GM23338 (cell line): ENCODE results near the gene HIVEP2.

Experiments used
- CREB1 ChIP-seq: fragments of 250-450 bp; sonication (Bioruptor Pico); IDR thresholded peaks from 2 replicates; pipeline ENCODE4 v1.5.0; 2020; ENCODE audit warnings: low read depth, mild to moderate bottlenecking, moderate library complexity
- EZH2 ChIP-seq: fragments of 200-600 bp; sonication (generic); IDR thresholded peaks from one replicate; pipeline ENCODE4 v1.8.0; 2017; ENCODE audit warnings: antibody characterized with exemption, mild to moderate bottlenecking, low read depth; ENCODE audit not compliant: unreplicated experiment
- EZH2phosphoT487 ChIP-seq: fragments of 200-600 bp; sonication (generic); IDR thresholded peaks from one replicate; pipeline ENCODE4 v1.8.1; 2018; ENCODE audit warnings: antibody characterized with exemption; ENCODE audit not compliant: unreplicated experiment
- JUNB ChIP-seq: IDR thresholded peaks from one replicate; pipeline ENCODE4 v1.6.1; 2016; ENCODE audit warnings: antibody characterized with exemption; ENCODE audit not compliant: unreplicated experiment
- NANOG ChIP-seq: IDR thresholded peaks from 2 replicates; pipeline ENCODE4 v1.6.1; 2016; ENCODE audit warnings: antibody characterized with exemption, borderline replicate concordance
- POLR2AphosphoS5 ChIP-seq: IDR thresholded peaks from 2 replicates; pipeline ENCODE4 v1.6.1; 2016; ENCODE audit warnings: antibody characterized with exemption, low read depth
- ZNF114 ChIP-seq: fragments of 250-450 bp; sonication (Bioruptor Pico); IDR thresholded peaks from 2 replicates; pipeline ENCODE4 v1.5.0; 2020; ENCODE audit warnings: mild to moderate bottlenecking, moderate library complexity
- TF ChIP-seq, protein P1 (sequence below), 2 experiments: fragments of 200-600 bp in 1 of 2; sonication (generic) in 1 of 2; conservative IDR thresholded peaks; 2 replicates each; pipeline versions ENCODE4 v1.5.1 to v1.6.1; 2016 to 2017; ENCODE audit warnings: antibody characterized with exemption in 2 of 2, low read depth in 2 of 2, mild to moderate bottlenecking in 2 of 2, moderate library complexity in 1 of 2
- TF ChIP-seq, protein P2 (sequence below): IDR thresholded peaks from 2 replicates; pipeline ENCODE4 v1.6.1; 2016; ENCODE audit warnings: antibody characterized with exemption
- TF ChIP-seq, protein P3 (sequence below): IDR thresholded peaks from one replicate; pipeline ENCODE4 v1.6.1; 2018; ENCODE audit warnings: antibody characterized with exemption; ENCODE audit not compliant: unreplicated experiment

DNA sequence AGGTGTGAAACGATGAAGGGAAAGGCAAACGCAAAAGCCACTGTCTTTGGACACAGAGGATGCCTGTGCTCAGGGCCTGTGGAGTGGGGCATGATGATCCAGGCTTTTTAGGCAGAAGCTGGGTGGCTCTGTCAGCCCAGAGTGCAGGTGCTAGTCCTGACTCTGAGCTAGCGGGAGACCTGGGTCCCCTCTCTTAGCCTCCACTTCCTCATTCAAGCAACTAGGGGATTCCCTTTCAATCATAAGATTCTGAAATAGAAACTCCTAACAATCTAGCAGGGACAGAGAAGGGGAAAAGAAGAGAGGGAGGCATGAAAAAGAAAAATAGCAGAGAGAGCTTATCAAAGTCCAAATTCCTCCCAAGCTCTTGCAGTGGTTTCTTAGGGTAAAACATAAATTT, 7.6 kb upstream of the HIVEP2 start:
- TF ChIP-seq POLR2AphosphoS5 (no peak), EZH2phosphoT487 (no peak), EZH2 (no peak), ZNF114 (CRISPR knock-in tag) (no peak), CREB1 (no peak), NANOG (no peak), JUNB (no peak)
- TF ChIP-seq, protein P1, sequence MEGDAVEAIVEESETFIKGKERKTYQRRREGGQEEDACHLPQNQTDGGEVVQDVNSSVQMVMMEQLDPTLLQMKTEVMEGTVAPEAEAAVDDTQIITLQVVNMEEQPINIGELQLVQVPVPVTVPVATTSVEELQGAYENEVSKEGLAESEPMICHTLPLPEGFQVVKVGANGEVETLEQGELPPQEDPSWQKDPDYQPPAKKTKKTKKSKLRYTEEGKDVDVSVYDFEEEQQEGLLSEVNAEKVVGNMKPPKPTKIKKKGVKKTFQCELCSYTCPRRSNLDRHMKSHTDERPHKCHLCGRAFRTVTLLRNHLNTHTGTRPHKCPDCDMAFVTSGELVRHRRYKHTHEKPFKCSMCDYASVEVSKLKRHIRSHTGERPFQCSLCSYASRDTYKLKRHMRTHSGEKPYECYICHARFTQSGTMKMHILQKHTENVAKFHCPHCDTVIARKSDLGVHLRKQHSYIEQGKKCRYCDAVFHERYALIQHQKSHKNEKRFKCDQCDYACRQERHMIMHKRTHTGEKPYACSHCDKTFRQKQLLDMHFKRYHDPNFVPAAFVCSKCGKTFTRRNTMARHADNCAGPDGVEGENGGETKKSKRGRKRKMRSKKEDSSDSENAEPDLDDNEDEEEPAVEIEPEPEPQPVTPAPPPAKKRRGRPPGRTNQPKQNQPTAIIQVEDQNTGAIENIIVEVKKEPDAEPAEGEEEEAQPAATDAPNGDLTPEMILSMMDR (conservative IDR thresholded peaks at IDR 0.05; ENCODE audit: low read depth in 2 of 2), result no peak
- TF ChIP-seq, protein P2, sequence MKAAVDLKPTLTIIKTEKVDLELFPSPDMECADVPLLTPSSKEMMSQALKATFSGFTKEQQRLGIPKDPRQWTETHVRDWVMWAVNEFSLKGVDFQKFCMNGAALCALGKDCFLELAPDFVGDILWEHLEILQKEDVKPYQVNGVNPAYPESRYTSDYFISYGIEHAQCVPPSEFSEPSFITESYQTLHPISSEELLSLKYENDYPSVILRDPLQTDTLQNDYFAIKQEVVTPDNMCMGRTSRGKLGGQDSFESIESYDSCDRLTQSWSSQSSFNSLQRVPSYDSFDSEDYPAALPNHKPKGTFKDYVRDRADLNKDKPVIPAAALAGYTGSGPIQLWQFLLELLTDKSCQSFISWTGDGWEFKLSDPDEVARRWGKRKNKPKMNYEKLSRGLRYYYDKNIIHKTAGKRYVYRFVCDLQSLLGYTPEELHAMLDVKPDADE, result no peak
- TF ChIP-seq, protein P3, sequence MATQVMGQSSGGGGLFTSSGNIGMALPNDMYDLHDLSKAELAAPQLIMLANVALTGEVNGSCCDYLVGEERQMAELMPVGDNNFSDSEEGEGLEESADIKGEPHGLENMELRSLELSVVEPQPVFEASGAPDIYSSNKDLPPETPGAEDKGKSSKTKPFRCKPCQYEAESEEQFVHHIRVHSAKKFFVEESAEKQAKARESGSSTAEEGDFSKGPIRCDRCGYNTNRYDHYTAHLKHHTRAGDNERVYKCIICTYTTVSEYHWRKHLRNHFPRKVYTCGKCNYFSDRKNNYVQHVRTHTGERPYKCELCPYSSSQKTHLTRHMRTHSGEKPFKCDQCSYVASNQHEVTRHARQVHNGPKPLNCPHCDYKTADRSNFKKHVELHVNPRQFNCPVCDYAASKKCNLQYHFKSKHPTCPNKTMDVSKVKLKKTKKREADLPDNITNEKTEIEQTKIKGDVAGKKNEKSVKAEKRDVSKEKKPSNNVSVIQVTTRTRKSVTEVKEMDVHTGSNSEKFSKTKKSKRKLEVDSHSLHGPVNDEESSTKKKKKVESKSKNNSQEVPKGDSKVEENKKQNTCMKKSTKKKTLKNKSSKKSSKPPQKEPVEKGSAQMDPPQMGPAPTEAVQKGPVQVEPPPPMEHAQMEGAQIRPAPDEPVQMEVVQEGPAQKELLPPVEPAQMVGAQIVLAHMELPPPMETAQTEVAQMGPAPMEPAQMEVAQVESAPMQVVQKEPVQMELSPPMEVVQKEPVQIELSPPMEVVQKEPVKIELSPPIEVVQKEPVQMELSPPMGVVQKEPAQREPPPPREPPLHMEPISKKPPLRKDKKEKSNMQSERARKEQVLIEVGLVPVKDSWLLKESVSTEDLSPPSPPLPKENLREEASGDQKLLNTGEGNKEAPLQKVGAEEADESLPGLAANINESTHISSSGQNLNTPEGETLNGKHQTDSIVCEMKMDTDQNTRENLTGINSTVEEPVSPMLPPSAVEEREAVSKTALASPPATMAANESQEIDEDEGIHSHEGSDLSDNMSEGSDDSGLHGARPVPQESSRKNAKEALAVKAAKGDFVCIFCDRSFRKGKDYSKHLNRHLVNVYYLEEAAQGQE, result no peak
